GM21619 (cell line): ENCODE data around the gene TIFAB.

Source experiments
- ATAC-seq: cut with Tn5 transposase; IDR thresholded peaks from one replicate; pipeline ENCODE4 v1.9.1; 2021; ENCODE audit not compliant: unreplicated experiment

TIFAB gene

DNA sequence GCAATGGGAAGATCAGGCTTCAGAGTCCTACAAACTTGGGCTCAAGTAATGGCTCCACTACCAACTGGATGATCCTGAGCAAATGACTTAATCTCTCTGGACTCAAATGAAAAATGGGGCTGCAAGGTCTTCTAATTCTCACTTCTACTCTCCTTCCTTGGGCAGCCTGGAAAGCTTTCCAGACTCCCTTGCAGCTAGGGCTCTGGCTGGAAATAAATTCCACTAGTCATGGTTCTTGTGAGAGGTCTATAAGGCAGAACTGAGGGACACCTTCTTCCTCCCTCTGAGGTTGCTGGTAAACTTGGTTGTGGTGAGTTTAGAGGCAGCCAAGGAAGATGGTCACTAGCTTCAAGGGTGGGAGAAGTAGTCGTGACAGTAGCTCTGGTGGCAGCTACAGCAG lies 23.6 kb downstream of the TIFAB start:
- no peak for ATAC-seq

DNA sequence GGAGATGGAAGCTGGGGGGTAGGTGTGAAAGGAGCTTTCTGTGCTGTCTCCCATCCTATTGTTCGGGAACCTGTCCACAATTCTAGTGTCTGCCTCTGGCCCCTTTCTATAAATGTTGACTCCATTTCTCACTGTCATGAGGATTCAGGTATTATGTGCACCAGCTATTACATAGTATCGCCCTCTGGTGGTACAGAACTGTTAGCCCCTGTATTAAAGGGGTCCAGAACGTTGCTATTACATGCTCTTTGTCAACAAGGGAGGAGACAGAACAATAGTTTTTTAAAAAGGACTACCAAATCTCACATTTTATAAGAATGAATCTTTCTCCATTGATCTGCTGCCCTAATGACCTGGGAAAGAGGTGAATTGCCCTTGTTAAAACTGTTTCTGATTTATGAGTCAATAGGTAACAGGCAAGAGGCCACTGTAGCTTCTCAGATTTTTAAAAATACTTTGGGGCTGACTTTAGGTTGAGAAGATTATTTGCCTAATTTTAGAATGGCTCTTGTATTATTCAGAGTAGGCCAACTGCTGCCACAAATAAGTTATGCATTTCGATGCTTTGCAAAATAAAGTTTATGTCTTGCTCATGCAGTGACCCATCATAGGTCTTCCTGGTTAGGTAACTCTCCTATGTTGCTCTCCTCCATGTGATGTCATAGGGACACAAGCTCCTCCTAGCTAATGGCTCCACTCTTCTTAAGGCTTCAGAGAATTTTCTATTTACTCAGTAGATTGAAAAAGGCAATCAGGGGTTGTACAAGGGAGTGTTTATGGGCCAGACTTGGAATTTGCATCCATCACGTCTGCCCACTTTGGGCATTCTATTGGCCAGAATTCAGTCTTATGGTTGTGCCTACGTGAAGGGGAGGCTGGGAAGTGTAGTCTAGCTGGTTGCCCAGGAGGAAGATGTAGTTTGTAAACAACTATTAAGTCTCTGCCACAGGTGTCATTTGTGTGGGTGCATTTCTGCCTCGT lies 25.8 kb downstream of the TIFAB start:
- ATAC-seq, result peak; percentile 91

DNA sequence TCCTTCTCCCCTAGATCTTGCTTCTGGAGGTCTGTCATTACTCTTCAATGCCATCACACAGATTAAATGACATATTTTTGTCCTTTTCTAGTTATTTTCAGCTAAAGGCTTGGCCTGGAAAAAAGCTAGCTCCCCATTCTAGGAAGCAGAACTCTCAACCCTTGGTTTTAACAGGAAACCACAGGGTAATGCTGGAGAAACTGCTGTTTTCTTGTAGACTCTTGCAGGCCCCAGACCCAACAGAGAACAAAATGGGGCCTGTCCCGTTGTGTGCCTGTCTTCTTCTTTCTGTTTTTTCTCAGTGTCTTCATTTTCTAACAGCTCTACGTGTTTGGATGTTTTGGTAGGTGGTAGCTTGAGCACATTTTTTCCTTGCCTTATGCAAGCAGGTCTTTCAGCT lies 26.5 kb downstream of the TIFAB start:
- ATAC-seq, result no peak

DNA sequence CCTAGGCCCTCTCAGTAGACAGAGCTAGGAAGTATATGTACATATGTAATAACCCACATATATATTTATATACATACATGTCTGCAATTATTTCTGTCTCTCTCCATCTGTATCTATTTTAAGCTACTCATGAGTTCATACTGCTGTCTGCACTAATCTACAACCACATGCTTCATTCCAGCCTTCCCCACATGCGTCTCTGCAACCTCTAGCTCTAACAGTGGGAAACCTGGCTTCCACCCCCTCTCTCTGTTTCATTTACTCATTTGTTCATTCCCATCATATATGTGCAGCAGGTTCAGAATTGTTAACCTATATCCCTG lies 28.3 kb downstream of the TIFAB start:
- no peak for ATAC-seq

DNA sequence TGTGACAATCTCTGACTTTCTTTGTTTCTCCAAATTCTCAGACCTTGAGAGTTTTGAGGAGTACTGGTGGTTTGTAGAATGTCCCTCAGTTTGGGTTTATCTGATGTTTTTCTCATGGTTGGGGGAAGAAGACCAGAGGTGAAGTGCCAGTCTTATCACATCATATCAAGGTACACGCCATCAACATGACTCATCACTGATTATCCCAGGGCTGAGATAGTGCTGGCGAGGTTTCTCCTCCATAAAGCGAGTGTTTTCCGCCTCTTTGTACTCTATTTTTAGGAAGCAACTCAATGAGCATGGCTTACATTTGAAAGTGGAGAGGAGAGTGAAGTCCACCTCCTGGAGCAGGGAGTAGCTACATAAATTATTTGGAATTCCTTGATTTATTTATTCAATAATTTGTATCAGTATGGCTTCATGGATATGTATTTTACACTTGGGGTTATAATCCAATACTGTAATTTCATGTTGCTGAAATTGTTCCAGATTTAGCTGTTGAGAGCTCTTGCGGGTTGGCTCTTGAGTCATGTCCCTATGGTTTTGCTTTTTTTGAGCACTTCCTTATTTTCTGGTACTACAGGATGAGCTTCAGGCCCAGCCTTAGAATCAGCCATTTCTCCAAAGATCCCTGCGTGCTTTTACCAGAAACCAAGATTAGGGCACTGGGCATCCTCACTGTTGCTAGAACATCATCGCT lies 28.9 kb downstream of the TIFAB start:
- no peak for ATAC-seq

DNA sequence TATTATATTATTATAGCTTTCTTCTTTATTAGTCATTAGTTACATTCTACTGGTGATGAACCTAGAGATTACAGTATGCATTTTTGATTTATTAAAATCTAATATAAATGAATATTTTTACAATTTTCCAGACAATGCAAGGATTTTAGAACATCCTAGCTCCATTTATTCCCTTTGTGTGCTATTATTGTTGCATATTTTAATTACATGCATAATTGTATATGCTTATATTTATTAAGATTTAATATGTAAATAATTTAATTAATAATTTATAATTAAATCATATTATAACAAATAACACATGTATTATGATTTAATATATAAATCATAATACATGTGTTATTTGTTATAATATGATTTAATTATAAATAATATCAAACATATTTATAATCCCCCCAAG lies 29.7 kb downstream of the TIFAB start:
- ATAC-seq, result no peak

DNA sequence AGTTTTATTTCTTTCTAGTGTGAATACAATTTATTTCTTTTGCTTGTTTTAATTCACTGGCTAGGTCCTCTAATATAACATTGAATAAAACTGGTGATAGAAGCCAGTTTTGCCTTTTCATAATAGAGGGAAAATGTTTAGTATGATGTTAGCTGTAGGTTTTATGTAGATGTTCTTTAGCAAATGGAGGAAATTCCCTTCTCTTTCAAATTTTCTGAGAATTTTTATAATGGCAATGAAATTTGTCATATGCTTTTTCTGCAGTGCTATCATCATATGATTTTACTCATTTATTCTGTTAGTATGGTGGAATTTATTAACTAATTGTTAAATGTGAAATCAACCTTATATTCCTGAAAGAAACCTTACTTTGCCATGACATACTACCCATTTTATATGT lies 35.1 kb downstream of the TIFAB start:
- no peak for ATAC-seq

DNA sequence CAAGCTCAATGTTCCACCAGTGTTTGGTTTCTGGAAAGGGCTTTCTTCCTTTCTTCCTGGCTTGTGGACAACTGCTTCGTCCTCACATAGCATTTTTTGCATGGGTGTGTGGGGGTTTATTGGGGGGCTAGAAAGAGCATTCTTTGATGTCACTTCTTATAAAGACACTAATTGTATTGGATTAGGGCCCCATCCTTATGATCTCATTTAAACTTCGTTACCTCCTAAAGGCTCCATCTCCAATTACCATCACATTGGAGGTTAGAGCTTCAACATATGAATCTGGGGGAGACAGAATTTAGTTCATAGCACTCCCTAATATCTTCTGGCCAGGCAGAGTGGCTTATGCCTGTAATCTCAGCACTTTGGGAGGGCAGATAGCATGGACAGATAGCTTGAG lies 47.1 kb downstream of the TIFAB start:
- ATAC-seq, result no peak

DNA sequence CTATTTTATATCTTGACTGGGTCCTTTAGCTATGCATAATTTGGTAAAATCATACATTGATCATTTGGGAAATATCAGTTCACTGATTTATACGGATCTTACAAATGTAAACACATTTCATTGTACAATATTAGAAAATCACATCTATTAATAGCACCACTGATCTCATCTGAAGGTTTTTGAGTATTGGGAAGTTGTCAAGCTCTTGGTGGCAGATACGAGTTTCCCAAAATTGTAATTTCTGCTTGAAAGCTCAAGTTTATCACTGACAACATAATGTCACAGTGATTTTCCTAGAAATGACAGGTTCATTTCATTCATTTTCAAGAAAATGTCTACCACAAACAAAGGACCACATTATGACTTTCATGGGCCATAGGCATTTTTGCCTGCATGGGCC lies 50.1 kb downstream of the TIFAB start:
- no peak for ATAC-seq

DNA sequence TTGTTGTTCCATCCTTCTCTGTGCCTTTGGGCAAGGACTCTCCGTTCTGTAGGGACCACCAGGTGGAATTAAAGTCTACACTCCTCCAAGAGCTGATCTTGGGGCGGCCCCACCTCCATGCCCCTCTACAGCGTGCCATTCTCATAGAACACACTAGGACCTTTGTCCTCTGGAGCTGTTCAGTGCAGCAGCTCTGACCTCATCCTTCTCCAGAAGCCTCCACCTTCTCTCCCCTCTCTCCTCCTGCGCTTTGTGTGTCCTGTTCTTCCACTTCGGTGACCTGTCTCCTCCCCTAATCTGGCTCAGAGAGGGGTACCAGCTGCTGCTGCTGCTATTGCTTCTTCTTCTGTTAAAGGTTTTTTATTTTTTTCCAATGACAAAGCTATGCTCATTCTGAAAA lies 51.3 kb downstream of the TIFAB start:
- ATAC-seq, result no peak

DNA sequence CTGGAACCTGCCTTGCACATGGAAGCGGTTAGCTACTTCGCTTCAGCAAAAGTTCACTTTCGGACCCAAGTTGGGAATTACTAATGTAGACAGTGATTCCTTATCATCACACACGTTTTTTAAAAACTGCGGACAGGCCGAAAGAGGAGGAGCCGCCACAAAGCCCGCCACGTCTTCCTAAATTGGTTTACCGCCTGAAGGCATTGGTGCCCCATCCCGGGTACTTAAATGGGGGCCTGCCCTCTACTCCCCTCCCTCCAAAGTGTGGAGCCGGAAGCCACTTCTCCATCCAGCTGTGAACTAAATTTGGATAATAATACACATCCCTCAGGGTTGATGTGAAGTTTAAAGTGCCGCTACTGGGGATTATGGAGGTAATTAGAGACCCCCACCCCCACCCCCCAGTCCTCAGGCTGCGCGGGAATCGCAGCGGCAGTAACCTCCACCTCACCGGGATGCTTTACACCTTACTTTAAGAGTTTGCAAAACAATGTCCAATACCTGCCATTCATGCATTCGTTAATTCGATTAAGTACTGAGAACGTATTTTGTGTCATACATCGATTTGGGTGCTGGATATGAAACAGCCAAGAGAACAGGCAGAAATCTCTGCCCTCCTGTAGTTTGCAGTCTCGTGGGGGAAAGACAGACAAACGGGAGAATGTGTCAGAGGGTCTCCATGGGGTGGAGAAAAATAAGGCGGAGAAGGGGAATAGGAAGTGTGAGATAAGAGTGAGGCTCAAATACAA lies 52.2 kb downstream of the TIFAB start:
- ATAC-seq, result no peak

DNA sequence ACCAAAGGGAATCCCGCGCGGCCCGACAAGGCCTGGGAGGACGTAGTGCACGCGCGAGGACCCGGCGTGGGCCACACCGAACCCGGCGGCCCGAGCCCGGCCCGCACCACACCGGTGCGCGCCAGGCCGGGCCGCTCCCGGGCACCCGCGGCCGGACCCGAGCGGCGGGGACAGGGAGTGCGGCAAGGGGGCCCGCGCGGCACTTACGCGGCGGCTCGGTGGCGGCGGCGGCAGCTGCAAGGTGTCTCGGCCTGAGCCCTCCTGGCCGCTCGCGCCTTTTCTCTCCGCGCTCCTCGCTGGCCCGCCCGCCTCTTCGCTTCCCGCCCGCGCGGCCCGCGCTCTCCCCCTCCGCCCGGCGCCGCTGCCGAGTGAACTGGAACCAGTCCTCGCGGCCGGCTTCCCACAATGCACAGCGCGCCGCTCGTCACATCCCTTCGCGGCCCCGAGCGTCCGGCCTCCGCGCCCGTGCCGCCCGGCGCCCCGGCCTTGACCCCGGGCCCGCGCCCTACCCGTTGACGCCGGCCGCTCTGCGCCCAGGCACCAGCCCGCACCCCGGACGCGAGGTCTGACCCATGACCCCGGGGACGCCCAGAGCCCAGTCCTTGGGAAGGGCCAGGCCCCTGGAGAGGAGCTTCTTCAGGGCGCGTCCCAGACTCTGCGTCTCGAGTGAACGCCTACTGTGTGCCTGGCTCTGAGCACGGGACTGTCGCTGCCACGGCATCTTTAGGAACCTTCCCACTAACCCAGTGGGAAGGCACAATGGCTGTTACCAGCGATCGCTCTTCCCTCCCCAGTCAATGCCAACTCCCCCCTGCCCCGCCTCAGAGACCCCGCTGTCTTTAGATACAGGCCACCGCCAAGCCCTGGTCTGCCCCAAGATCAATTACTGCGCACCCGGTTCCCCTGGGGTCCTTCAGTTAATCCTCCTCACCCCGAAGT lies 53.0 kb downstream of the TIFAB start, which contains the start of gene MACROH2A1:
Gene MACROH2A1 (minus strand): TSS at position 377 of the 939 bp plus-strand sequence. CDS start 10,138 bp downstream, outside the sequence.
- ATAC-seq, result peak; percentile 86

DNA sequence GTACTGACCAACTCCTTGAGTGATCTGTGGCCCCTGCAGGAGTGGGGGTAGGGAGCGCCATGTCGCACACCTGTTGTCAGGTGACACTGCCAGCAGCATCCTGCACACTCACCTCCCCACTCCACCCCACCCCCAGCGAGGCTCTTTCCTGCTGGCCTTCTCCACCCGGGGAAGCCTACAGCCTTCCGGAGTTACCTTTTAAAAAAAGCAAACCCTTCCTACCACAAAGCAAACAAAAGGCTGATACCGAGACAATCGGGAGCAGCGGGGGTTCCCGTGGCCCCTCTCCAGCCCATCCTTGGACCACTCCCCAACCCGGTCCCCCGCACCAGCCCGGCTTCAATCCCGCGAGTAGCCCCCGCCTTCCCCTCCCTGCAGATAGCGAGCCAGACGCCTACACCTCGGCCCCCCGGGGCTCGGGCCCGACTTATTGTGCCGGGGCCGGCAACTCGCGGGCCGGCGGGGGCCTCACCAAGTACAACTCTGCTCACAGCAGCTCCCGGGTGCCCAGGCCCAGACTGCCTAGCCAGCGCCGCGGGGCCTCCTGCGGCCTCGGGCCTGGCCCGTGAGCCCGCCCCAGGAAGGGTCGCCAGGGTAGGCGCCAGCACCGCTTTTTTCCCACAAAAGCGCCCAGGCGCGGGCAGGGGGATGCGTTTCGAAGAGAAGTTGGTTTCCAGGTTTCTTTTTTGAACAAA lies 53.8 kb downstream of the TIFAB start:
- peak; percentile 36 for ATAC-seq
